ENCODE data around the gene NSL1. TPM values are rescaled to one million over a fixed set of nuclear protein-coding genes. Genes with fewer than 3 reads are reported as not detected.

NSL1 gene
- total RNA-seq, 1 donor from 2014 or later: 30.2 TPM

GRCh38 chr1:212721388-212722247, 70.0 kb downstream of the NSL1 start:
- no peak overlapping the region for H3K4me3 ChIP-seq
- no peak for DNase-seq
- ATAC-seq: peak; percentile 62
- TF ChIP-seq, protein P1, sequence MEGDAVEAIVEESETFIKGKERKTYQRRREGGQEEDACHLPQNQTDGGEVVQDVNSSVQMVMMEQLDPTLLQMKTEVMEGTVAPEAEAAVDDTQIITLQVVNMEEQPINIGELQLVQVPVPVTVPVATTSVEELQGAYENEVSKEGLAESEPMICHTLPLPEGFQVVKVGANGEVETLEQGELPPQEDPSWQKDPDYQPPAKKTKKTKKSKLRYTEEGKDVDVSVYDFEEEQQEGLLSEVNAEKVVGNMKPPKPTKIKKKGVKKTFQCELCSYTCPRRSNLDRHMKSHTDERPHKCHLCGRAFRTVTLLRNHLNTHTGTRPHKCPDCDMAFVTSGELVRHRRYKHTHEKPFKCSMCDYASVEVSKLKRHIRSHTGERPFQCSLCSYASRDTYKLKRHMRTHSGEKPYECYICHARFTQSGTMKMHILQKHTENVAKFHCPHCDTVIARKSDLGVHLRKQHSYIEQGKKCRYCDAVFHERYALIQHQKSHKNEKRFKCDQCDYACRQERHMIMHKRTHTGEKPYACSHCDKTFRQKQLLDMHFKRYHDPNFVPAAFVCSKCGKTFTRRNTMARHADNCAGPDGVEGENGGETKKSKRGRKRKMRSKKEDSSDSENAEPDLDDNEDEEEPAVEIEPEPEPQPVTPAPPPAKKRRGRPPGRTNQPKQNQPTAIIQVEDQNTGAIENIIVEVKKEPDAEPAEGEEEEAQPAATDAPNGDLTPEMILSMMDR (IDR thresholded peaks at IDR 0.05): no peak
- no peaks in the 10 kb centered on the region for H3K36me3 ChIP-seq
- H3K27me3 ChIP-seq: no peaks in the 10 kb centered on the region
- H3K27ac ChIP-seq: no peak overlapping the region
- intact Hi-C loops (cut with DNase I): no loop called here
- H3K9me3 ChIP-seq: no peaks in the 10 kb centered on the region
- H3K4me1 ChIP-seq: peaks cover 5% of the 10 kb centered on the region

- Histone ChIP-seq H3K27ac (no peak overlapping the region), H3K4me1 (peaks cover 5% of the 10 kb centered on the region), H3K36me3 (no peaks in the 10 kb centered on the region), H3K27me3 (no peaks in the 10 kb centered on the region), H3K9me3 (no peaks in the 10 kb centered on the region), H3K4me3 (no peak overlapping the region)
- TF ChIP-seq, protein P1 (IDR thresholded peaks at IDR 0.05): no peak
- intact Hi-C loops (cut with DNase I): no loop called here
- no peak for DNase-seq
- no peak for ATAC-seq
These were observed 71.9 kb downstream of the NSL1 start for GRCh38 chr1:212719633-212720032.

DNA sequence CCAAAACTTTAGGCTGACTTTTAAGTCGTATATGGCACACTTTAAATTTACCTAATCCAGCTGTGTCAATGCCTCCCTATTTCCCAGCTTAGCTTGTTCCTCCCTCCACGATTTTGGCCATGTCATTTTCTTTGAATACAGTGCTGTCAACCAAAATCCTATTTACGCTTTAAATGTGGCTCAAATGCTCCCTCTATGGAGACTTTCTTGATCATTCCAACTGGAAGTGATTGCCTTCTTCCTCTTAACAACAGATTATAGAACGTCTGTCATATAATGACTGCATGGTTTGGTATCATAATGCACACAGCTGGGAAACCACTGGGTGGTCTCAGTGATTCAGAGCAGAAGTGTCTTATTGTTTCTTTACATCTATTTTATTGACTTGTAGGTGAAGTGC, 73.1 kb downstream of the NSL1 start:
- no peaks in the 10 kb centered on the region for H3K36me3 ChIP-seq
- peaks cover 5% of the 10 kb centered on the region for H3K4me1 ChIP-seq
- H3K27ac ChIP-seq: no peak overlapping the region
- no peak overlapping the region for H3K4me3 ChIP-seq
- intact Hi-C loops (cut with DNase I): no loop called here
- no peaks in the 10 kb centered on the region for H3K9me3 ChIP-seq
- TF ChIP-seq, protein P1 (IDR thresholded peaks at IDR 0.05): no peak
- H3K27me3 ChIP-seq: no peaks in the 10 kb centered on the region
- DNase-seq (no peak), ATAC-seq (peak; percentile 32)

DNA sequence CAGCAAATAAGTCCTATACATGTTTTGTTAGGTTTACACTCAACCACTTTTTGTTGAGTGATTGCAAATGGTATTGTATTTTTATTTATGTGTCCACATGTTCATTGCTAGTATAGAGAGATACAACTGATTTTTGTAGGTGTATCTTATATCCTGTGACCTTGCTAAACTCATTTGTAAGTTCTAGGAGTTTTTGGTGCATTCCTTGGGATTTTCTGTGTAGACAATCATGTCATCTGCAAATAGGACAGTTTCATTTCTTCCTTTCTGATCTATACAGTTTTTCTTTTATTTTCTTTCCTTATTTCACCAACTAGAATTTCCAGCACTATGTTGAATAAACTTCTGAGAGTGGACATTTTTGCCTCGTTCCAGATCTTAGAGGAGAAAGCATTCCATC, 75.4 kb downstream of the NSL1 start:
- intact Hi-C loops (cut with DNase I): no loop called here

GRCh38 chr1:212713465-212714136, 78.0 kb downstream of the NSL1 start:
- ATAC-seq (no peak), DNase-seq (no peak)
- H3K27me3 ChIP-seq: no peaks in the 10 kb centered on the region
- TF ChIP-seq, protein P1 (IDR thresholded peaks at IDR 0.05): no peak
- H3K36me3 ChIP-seq: no peaks in the 10 kb centered on the region
- no peaks in the 10 kb centered on the region for H3K4me1 ChIP-seq
- no peaks in the 10 kb centered on the region for H3K9me3 ChIP-seq
- H3K27ac ChIP-seq: no peak overlapping the region
- H3K4me3 ChIP-seq: no peak overlapping the region
- intact Hi-C loops (cut with DNase I): no loop called here

More for the DNA sequence above, 75.4 kb downstream of the NSL1 start:
- Histone ChIP-seq H3K27me3 (no peaks in the 10 kb centered on the region), H3K27ac (no peak overlapping the region), H3K4me3 (no peak overlapping the region), H3K4me1 (no peaks in the 10 kb centered on the region), H3K9me3 (no peaks in the 10 kb centered on the region), H3K36me3 (no peaks in the 10 kb centered on the region)
- TF ChIP-seq, protein P1 (IDR thresholded peaks at IDR 0.05): no peak
- ATAC-seq: no peak
- DNase-seq: no peak

Data from upper lobe of right lung (tissue), 1 donor.